Middle frontal gyrus (tissue), 1 donor: ENCODE results near the gene DDX41.

Experiments used
- DNase-seq: peaks from one replicate; pipeline ENCODE4 v3.0.0-alpha.2; 2015; ENCODE audit warnings: low spot score; ENCODE audit errors: extremely low spot score

The DDX41 gene

DNA sequence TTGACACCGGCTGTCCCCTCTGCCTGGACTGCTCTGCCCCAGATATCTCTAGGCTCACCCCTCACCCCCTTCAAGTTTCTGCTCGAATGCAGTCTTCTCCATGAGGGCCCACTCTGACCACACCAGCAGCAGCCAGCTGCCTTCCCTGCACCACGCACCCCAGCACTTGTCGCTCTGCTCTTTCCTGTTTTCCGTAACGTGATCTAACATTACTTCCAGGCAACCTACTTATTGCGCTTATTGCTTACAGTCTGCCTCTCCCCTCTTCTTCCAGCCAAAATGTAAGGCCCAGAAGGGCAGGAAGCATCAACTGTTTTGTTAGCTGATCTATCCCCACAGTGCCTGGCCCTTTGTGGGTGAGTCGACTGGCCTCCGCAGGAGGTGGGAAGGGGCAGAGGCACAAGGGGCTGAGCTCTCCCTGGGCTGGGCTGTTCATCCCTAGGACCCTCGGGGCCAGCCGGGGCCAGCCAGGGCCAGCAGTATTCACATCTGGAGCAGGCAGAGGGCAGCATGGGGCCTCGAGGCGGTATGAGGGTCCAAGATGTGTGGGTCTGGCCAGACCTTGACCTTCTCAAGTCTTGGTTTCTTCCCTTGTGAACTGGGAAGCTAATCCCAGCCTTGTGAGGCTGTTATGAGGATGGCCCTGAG is 31.7 kb downstream of the DDX41 start:
- DNase-seq = no peak

DNA sequence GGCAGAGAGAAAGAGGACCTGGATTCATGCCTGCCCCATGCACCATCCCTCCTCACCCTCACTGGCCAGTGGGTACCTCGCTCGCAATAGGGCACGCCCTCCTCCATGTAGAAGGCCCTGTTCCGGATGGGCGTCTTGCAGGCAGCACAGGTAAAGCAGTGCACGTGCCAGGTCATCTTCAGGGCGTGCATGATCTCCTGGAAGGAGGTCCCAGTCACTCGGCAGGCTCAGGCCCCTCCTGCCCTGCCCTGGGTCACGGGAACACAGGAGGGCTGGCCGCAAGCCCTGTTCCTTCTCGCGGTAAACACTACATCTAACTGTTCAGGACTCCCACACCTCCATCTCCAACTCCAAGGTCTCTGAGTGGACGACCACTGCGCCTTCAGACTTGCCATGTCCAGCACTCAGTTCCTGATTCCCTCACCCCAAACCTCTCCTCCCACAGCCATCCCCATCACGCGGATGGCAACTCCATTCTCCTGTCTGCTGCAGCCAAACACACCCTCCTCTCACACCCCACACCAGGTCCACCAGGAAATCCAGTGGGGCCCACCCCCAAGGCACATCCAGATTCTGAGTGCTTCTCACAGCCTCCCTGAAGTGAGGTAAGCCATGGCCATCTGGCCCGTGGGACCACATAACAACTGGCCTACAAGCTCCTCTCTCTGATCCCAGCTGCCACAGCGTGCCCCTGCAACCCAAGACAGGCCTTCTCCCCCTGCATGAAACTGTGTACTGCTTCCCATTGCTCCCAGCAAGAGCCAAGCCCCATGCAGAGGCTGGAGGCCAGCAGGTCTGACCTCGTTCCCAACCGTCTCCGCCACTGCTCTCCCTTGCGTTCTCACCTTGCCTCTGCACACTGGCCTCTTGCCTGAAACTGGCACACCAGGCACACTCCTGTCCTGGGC is 32.5 kb downstream of the DDX41 start:
- DNase-seq = no peak

DNA sequence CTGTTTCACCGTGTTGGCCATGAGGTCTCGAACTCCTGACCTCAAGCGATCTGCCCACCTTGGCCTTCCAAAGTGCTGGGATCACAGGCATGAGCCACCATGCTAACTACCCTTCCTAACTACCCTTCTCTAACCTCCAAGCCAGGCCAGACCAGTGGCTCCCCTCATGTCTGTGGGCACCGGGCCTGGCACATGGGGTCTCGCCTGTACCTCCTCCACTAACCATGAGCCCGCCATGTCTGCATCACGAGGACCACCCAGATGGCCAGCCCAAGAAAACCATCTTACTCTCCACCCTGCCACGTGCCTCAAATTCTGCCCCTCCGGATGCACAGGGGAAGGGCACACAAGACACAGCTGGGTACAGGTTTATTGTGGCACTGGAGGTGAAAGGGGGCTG is 33.7 kb downstream of the DDX41 start:
- no peak for DNase-seq

DNA sequence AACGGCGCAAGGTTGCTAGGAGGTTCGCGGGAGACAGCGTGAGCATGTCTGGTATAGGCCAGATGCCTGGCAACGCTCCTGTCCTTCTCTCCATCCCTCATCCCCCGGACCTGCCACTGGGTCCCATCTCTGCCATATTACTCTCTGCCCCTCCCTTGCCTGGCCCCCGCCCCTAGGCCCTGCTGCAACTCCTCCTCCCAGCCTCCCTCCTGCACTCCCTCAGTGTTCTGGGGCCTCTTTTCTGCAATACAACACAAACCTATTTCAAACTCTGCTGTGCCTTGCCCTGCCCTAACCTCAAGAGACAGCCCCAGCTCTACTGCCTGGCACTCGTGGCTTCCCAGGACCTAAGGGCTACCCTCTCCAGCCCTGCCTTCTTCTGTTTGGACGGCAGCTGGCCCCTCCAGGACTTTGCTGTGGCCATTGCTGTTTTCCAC is 34.4 kb downstream of the DDX41 start:
- no peak for DNase-seq

DNA sequence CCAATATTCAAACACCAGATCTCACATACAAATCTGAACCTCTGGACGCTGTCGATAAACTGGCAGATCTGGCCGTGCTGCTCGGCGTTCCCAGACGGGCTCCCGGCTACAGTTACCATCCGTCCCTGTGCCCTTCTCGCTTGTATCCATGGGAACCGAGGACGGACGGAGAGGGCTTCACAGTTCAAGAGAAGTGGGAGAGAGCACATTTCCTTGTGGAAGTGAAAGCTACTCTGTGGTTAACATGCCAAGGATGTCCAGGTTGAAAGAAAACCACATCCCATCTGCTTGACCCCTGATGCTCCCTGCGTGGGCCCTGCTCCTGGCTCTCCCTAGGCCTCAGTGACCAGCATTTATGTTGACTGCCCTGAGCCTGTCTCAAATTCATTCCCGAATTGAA is 37.0 kb downstream of the DDX41 start:
- DNase-seq = no peak

DNA sequence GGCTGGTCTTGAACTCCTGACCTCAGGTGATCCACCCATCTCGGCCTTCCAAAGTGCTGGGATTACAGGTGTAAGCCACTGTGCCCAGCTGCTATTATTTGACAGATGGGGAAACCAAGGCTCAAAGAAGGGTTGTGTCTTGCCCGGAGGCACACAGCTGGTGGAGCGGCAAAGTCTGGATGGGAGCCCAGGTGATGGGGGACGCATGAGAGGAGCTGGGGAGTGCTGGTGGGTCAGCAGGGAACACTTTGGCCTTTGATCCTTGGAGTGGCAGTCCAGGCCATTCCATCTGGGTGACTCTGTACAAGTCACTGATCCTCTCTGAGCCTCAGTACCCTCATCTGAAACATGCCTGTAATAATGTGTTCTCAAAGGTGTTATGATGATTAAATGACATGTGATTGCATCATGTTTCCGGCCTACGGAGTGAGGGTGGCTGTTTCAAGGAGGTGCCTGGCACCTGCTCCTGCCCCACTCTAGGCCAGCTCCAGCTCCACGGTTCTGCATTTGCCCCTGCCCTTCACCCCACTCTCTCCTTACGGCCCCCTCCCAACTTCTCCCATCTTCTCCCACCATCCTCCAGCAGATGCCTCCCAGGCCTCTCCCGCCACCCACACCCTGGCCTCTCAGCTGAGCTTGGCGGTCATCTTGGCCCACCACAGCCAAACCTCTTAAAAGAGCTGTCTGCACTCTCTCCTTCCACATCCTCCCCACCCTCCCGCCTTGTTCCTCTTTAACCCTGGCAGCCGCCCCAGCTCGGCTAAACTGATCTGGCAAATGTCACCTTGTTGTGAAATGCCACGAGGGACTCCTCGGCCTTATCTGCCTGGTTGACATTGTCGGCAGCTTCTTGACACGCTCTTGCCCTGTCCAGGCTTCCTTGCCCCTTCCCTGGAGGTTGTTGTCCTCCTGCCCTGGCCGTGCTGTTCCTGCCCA is 37.8 kb downstream of the DDX41 start:
- DNase-seq = no peak

DNA sequence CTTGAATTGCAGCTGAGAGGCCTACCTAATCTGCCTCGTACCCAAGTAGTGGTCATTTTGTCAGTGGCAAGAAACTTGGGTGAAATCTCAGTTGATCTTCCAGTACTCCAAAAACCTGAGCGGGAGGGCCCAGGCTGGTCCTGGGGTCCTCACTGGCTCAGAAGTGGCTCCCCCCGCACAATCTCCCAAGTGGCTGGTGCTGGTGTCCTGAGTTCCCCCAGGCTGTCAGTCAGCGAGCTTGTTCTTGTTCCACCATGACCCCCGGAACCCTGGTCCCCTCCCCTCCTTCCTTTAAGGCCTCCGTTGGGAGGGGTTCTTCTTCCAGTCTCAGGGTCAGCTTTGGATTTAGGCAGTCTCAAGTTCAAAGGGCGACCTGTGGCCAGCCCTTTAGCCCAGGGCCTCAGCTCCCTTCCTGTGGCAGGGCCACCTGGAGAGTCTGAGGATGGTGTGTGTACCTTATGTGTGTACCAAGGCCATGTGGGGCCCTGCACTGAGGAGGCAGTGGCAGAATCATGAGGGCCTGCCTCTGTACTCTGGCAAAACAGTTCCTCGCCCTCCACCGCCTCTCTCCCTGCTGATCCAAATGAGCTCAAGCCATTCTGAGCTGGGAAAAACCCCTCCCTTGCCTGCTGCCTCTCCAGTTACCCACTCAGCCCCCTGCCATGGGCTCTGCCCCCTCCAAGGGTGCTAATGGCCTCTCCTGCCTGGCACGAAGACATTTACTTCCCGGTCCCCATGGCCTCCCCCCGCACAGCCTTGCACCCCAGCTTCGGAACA is 38.9 kb downstream of the DDX41 start:
- DNase-seq = no peak

DNA sequence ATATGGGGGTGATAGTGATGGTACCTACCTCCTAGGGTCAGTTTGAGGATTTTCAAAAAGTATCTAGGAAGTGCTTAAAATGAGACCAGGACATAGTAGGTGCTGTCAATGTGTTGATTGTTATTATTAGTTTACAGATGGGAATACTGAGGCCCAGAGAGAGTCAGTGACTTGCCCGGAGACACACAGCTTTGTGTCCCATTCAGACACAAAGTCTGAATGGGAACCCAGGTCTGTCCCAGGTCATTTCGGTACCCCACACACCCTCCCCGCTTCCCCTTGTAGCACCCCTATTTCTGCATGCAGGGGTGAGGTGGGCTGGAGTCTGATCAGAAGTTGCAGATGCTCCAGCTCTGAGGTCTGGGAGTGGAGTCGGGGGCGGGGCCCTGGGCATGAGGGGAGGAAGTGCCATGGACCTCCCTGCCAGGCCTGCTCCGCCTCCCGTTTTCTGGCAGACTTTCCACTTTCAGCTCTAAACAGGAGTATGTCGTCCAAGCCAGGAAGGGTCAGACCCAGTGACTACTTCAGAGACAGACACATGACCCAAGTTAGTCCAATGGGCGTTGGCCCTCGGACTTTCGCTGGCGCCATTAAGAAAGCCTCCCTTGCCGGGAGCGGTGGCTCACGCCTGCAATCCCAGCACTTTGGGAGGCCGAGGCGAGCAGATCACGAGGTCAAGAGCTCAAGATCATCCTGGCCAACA is 40.1 kb downstream of the DDX41 start:
- DNase-seq = no peak

DNA sequence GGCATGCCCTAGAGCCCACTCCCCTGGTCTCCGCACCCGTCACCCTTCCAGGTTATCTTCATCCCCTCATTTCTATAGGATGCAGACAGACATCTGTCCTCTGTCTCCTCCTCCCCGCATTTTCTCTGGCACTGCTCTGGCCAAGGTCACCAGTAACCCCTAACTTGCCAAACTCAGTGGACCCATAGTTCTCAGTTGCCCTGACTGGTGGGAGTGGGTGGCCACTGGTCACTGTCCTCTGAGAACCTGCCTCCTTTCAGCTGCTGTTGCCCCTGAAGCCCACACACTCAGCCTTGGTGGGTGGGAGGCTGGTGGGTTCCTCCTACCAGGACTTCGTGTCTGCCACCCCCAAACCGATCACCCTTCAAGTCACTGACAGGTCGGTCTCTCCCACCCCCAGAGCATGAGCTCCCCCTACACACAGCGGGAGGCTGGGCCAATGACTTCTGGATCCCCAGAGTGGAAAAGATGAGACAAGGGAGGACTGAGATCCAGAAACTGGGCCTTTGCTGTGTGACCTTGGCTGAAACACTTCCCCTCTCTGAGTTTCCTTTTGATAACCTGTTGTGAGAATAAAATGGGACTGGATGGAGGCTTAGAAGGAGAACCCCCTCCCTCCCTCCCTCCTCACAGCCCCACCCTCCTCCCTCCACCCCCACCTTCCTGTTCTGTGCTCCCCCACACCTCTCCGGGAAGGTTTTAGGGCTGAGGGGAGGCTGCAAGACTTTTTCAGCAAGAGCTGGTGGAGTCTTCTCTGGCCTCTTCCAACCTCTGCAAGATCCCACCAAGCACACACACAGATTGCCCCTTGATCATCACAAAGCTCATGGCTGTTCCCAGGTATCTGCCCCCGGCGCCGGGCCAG is 41.0 kb downstream of the DDX41 start:
- no peak for DNase-seq

DNA sequence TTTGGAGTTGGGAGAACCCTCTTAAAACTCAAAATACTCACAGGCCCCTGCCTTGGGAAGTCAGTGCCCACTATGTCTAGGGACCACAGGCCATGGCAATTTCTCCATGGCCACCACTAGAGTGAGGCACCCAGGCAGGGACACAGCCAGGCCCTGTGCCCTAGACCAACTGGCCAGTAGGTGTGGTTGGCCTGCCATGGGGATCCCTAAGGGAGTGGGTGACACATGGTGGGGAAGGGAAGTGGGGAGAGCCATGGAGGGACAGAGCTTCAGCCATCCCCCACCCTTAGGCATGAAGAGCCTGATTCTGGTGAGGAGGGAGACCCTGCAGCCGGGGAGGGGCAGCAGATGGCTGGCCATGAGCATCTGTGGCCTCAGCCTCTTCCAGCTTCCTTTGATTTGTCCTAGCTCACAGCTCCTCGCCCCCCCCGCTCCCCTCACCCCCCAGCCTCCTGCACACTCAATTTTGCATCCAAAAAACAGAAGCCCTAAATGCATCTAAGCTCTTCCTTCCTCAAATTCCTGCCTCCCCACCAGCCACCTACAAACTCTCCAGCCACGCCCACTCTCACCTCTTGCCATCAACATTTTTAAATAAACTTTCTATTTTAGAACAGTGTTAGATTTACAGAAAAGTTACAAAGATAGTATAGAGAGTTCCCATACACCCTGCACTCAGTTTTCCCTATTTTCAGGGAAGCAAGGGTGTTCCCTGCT is 41.8 kb downstream of the DDX41 start:
- DNase-seq = no peak

DNA sequence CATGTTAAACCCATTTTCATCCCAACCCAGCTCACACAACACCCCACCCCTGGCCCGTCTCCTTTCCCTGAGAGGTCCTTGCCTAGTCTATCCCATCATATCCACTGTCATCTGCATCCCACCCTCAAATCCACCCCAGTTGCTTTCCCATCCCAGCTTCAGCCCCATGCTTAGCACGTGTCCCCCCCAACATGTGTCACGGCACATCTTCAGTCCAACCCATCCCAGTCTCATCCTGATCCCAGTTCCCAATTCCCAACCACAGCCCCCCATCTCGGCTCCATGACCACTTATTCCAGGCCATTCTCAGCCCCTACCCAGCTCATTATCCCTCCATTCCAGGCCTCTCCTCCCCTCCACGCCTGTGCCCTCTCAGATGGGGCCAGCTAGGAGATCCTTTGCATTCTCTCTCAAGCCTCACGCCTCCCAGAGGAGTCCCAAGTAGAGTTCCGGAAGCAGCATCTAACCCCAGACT is 42.7 kb downstream of the DDX41 start:
- no peak for DNase-seq

DNA sequence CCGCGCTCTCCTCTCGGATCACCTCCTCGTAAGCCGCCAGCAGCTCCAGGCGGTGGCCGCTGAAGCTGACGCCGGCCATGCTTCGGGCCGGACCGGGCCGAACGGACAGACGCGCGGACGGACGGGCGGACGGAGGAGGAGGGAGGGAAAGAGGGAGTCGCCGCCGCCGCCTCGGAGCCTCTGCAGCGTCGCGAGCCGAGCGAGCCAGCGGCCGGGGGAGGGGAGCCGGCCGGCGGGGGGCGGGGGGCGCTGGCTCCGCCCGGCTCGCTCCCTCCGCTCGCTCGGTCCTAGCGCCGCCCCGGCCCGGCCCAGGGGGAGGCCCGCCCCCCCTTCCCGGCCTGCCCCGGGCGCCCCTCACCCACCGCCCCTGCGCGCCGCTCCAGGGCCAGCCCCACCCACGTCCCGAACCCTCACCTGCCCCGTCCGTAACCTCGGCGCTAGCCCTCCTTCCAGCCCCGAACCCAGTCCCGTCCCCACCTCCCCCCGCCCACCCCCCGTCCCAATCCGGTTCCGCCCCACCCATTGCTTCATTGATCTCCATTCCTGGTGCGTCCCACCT is 43.2 kb downstream of the DDX41 start, which contains the start of gene DBN1:
DBN1 (minus strand) TSS at position 192 of the 559 bp plus-strand sequence; CDS start at position 79, 113 bp downstream.
- no peak for DNase-seq

DNA sequence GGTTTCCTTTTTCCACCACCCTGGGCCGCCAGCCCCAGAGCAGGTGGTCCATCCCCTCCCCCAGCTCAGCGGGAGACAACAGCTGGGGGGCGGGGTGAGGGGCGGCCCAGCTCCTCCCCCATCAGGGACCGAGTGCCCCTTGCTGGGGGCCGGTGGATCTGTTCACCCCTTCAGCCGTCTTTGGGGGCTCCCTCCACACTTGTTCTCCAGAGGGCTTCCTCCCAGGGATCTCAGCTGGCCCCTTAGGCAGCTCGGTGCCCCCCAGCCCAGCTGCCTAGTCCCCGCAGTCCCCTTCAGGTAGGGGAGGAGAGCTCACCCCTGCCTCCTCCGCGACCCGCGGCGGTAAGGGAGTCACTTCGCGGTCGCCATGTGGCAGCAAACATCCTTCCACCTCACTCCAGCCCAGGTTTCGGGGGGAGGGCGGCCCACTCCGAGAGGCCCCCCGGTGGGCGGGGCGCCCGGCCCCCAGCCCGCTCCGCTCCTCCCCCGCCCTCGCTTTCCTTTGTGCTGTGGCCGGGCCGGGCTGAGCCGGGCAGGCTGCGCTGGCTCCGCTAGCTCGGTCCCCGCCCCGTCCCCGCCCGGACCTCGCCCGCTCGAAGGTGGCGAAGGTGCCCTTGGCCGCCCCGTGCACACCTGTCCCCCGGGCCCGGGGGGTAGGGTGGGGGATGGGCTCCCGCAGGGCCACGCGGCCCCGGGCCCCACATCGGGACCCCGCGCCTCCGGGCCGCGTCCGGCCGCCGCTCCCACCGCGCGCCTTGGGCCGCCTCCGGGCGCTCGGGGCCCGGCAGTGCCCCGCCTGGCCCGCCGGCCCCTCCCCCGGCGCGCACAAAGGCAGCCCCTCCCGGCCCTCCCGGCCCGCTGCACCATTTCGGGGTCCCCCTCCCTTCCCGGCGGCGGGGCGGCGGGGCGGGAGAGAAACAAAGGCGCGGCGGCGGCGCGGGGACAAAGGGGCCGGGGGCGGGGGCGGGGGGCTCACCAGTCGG is 44.0 kb downstream of the DDX41 start:
- DNase-seq = no peak

DNA sequence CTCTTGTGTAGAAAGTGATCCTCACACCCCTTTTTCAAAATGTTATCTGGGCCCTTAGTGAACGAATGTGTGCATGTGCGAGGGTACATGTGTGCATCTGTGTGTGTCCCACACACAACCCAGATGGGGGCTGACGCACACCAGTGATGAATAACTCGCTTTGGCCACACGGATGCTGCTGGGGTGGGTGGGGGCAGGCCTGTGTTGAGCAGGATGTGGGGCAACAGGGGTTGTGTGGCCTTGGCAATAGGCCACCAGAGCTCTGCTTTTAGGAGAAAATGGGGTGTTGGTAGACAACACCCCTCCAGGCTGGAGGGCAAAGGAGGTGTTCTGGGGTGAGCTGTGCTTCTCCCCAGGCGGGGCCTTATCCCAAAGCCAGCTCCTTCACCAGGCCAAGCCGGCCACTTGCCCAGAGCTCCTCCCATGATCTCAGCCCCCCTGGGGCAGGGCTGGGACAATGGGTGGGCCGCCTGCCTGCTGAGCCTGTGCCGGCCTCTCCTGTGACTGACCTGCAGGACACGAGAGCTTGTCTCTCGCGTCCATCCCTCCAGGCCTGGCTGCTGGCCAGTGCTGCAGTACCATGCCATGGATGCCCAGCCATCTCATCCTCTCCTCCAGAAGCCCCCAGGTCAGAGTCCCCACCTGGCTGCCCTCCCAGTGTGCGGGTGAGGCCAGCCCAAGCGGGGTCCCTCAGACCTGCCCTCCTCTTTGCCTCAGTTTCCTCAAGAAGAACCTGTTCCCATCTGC is 45.0 kb downstream of the DDX41 start:
- DNase-seq = no peak

DNA sequence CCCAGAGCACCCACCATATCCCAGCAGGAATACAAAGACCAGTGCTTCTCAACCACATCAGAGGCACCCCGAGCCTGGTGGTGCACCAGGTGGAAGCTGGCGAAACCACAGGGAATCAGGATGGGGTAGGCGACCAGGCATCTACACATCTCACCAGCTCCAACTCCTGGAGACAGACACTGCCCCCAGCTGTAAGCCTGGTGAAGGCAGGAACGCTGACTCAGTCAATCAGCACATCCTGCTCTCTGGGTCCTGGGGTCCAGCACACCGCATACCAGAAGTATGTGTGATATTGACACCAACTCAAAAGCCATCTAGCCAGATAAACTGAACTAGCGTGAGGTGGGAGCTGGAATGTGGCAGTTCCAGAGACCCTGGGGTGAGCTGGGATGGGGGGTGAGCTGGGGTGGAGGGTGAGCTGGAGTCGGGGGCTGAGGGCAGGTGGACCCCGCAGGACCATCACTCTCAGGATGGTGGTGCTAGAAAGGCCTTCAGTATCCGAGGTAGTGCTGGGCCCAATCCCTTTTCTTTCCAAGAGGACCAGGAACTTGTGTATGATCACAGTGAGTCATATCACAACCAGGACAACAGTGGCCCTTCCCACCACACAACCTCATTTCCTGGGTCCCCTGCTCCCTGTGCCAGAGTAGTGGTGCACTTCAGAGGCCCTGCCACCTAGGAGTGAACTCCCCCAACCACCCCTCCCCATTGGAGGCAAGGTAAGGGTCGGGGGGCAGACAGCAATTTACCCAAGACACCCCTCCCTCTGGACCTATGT is 45.8 kb downstream of the DDX41 start:
- no peak for DNase-seq
